Measurements from ENCODE around the gene WNK4. TPM values are rescaled to one million over a fixed set of nuclear protein-coding genes. Genes with fewer than 3 reads are reported as not detected.

The WNK4 gene
- total RNA-seq, 1 donor from 2014 or later, result not detected

- H2AFZ ChIP-seq (replicated peaks), result no peak overlapping the region
- Mint-ChIP-seq H3K27ac (no peak overlapping the region), H3K4me3 (no peak overlapping the region)
Observed at GRCh38 chr17:42843358-42843934, 63.0 kb downstream of the WNK4 start.

GRCh38 chr17:42844271-42844670 is 63.9 kb downstream of the WNK4 start, which contains the start of gene AOC2:
Gene AOC2 (plus strand): TSS chr17:42844580. CDS start chr17:42844627, 47 bp downstream.
- no peak for DNase-seq (ENCODE audit: low spot score)
- H3K27me3 Mint-ChIP-seq (ENCODE audit: insufficient read depth, low read depth), result peaks cover 2% of the 10 kb centered on the region
- no peak for TF ChIP-seq EZH2 (IDR thresholded peaks at IDR 0.05)
- TF ChIP-seq EZH2phosphoT487 (IDR thresholded peaks at IDR 0.05), result no peak
- TF ChIP-seq CTCF (IDR thresholded peaks at IDR 0.05), result no peak
- Histone ChIP-seq H3K9ac (no peak within 1 kb of the TSS), H3K9me3 (ENCODE audit: low read depth) (no peaks in the 10 kb centered on the region), H3K27me3 (no peaks in the 10 kb centered on the region), H3K79me2 (ENCODE audit: low read depth) (no peaks in the 10 kb centered on the region), H3K4me1 (no peaks in the 10 kb centered on the region), H3K4me3 (no peak within 1 kb of the TSS), H3F3A (ENCODE audit: low read depth) (peaks cover 22% of the 10 kb centered on the region), H3K36me3 (no peaks in the 10 kb centered on the region), H3K4me2 (no peak within 1 kb of the TSS), H2AFZ (replicated peaks) (no peak within 1 kb of the TSS), H4K20me1 (ENCODE audit: low read depth) (no peaks in the 10 kb centered on the region), H3K27ac (no peak within 1 kb of the TSS)
- no peaks in the 10 kb centered on the region for H3K4me1 Mint-ChIP-seq
- H3K9me3 Mint-ChIP-seq, result no peaks in the 10 kb centered on the region
- H3K36me3 Mint-ChIP-seq, result peaks cover 8% of the 10 kb centered on the region
- H3K27ac Mint-ChIP-seq, result no peak within 1 kb of the TSS
- H3K4me3 Mint-ChIP-seq, result no peak within 1 kb of the TSS

More at GRCh38 chr17:42843358-42843934, 63.0 kb downstream of the WNK4 start:
- Histone ChIP-seq H3K79me2 (ENCODE audit: low read depth) (no peaks in the 10 kb centered on the region), H3K4me2 (no peak overlapping the region), H3K36me3 (no peaks in the 10 kb centered on the region), H3K27ac (no peak overlapping the region), H3K9me3 (ENCODE audit: low read depth) (no peaks in the 10 kb centered on the region), H3F3A (ENCODE audit: low read depth) (peaks cover 22% of the 10 kb centered on the region), H3K9ac (no peak overlapping the region), H3K4me3 (no peak overlapping the region), H3K27me3 (no peaks in the 10 kb centered on the region), H4K20me1 (ENCODE audit: low read depth) (no peaks in the 10 kb centered on the region), H3K4me1 (no peaks in the 10 kb centered on the region)
- Mint-ChIP-seq H3K27me3 (ENCODE audit: insufficient read depth, low read depth) (peaks cover 2% of the 10 kb centered on the region), H3K4me1 (no peaks in the 10 kb centered on the region), H3K36me3 (peaks cover 15% of the 10 kb centered on the region), H3K9me3 (no peaks in the 10 kb centered on the region)
- DNase-seq (ENCODE audit: low spot score), result peak; percentile 72
- no peak for TF ChIP-seq EZH2 (IDR thresholded peaks at IDR 0.05)
- TF ChIP-seq CTCF (IDR thresholded peaks at IDR 0.05), result peak; percentile 97

GRCh38 chr17:42844761-42845555 is 64.5 kb downstream of the WNK4 start:
- Histone ChIP-seq H3K27ac (no peak overlapping the region), H3F3A (ENCODE audit: low read depth) (peaks cover 22% of the 10 kb centered on the region), H3K4me1 (no peaks in the 10 kb centered on the region), H3K9ac (no peak overlapping the region), H4K20me1 (ENCODE audit: low read depth) (no peaks in the 10 kb centered on the region), H3K27me3 (no peaks in the 10 kb centered on the region), H3K36me3 (no peaks in the 10 kb centered on the region), H2AFZ (replicated peaks) (no peak overlapping the region), H3K4me3 (no peak overlapping the region), H3K9me3 (ENCODE audit: low read depth) (no peaks in the 10 kb centered on the region), H3K4me2 (no peak overlapping the region), H3K79me2 (ENCODE audit: low read depth) (no peaks in the 10 kb centered on the region)
- peaks cover 5% of the 10 kb centered on the region for H3K36me3 Mint-ChIP-seq
- no peaks in the 10 kb centered on the region for H3K9me3 Mint-ChIP-seq
- H3K27ac Mint-ChIP-seq, result no peak overlapping the region
- no peaks in the 10 kb centered on the region for H3K4me1 Mint-ChIP-seq
- no peak for TF ChIP-seq CTCF (IDR thresholded peaks at IDR 0.05)
- TF ChIP-seq EZH2phosphoT487 (IDR thresholded peaks at IDR 0.05), result no peak
- no peak for TF ChIP-seq EZH2 (IDR thresholded peaks at IDR 0.05)
- no peak for DNase-seq (ENCODE audit: low spot score)
- H3K4me3 Mint-ChIP-seq, result no peak overlapping the region
- H3K27me3 Mint-ChIP-seq (ENCODE audit: insufficient read depth, low read depth), result peaks cover 4% of the 10 kb centered on the region
